ENCODE results near the gene COQ8B. TPM values are rescaled to one million over a fixed set of nuclear protein-coding genes. Genes with fewer than 3 reads are reported as not detected.
A peak's percentile ranks its signal among the peaks of the same experiment; 100 is the strongest.

The COQ8B gene
- polyA plus RNA-seq, 1 donor (not counting 4 experiments of a cell fraction or from before 2014, with no cell fraction given), result 11.0 TPM

DNA sequence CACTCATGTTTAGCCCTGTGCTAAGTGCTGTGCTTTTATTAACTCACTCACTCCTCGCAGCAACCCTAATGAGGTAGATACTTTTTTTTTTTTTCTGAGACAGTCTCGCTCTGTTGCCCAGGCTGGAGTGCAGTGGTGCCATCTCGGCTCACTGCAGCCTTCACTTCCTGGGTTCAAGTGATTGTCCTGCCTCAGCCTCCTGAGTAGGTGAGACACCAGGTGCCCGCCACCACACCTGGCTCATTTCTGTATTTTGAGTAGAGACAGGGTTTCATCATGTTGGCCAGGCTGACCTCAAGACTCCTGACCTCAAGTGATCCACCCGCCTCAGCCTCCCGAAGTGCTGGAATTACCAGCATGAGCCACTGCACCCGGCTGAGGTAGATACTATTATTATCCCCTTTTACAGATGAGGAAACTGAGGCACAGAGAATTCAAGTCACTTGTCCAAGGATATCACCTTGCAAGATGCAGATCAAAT is 2.8 kb upstream of the COQ8B start:
- dilution Hi-C loops (cut with MboI; ENCODE audit: extremely low pct_ligation_motif_present, low sequenced_read_pairs), result no loop called here
- peaks cover 64% of the 10 kb centered on the region for H3K79me2 ChIP-seq (ENCODE audit: control insufficient read depth, insufficient read depth, low read length)
- FAIRE-seq, result no peak
- H3K4me3 ChIP-seq (ENCODE audit: control insufficient read depth in 2 of 3, extremely low read depth in 1 of 3, insufficient read depth in 2 of 3, low read depth in 1 of 3, low read length in 3 of 3), result peak overlapping the region; percentile 62 to 90 (median 86)
- no peaks in the 10 kb centered on the region for H3K27me3 ChIP-seq (ENCODE audit: control insufficient read depth, extremely low read depth, insufficient read depth, low read length)
- H3K9me1 ChIP-seq (ENCODE audit: control insufficient read depth, extremely low read depth, insufficient read depth, low read length), result no peaks in the 10 kb centered on the region
- H3K9me3 ChIP-seq (ENCODE audit: control insufficient read depth, low read depth, low read length), result no peaks in the 10 kb centered on the region
- H4K20me1 ChIP-seq (ENCODE audit: control insufficient read depth, extremely low read depth, insufficient read depth, low read length), result peaks cover 3% of the 10 kb centered on the region
- H2AFZ ChIP-seq (ENCODE audit: control insufficient read depth, low read length), result no peak overlapping the region
- H3K36me3 ChIP-seq (ENCODE audit: control insufficient read depth in 2 of 2, extremely low read depth in 1 of 2, insufficient read depth in 2 of 2, low read length in 2 of 2), result peaks cover 10 to 18% of the 10 kb centered on the region in 2 experiments
- peak overlapping the region; percentile 100 for H3K9ac ChIP-seq (ENCODE audit: control insufficient read depth, extremely low read depth, insufficient read depth, low read length)
- H3K27ac ChIP-seq (ENCODE audit: control insufficient read depth, insufficient read depth, low read length), result peak overlapping the region; percentile 100
- DNase-seq (ENCODE audit: low read depth, low spot score), result no peak
- peak overlapping the region; percentile 88 for H3K4me2 ChIP-seq (ENCODE audit: control insufficient read depth, extremely low read depth, insufficient read depth, low read depth, low read length)
- TF ChIP-seq, protein P1, sequence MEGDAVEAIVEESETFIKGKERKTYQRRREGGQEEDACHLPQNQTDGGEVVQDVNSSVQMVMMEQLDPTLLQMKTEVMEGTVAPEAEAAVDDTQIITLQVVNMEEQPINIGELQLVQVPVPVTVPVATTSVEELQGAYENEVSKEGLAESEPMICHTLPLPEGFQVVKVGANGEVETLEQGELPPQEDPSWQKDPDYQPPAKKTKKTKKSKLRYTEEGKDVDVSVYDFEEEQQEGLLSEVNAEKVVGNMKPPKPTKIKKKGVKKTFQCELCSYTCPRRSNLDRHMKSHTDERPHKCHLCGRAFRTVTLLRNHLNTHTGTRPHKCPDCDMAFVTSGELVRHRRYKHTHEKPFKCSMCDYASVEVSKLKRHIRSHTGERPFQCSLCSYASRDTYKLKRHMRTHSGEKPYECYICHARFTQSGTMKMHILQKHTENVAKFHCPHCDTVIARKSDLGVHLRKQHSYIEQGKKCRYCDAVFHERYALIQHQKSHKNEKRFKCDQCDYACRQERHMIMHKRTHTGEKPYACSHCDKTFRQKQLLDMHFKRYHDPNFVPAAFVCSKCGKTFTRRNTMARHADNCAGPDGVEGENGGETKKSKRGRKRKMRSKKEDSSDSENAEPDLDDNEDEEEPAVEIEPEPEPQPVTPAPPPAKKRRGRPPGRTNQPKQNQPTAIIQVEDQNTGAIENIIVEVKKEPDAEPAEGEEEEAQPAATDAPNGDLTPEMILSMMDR (optimal IDR thresholded peaks at IDR 0.05 in 1 of 3, IDR thresholded peaks at IDR 0.05 in 1 of 3, conservative IDR thresholded peaks at IDR 0.05 in 1 of 3; ENCODE audit: extremely low read depth in 1 of 3, insufficient read depth in 2 of 3, low read length in 3 of 3), result no peak
- TF ChIP-seq EZH2 (IDR thresholded peaks at IDR 0.05; ENCODE audit: low read length), result no peak
- peaks cover 38% of the 10 kb centered on the region for H3K4me1 ChIP-seq (ENCODE audit: control insufficient read depth, extremely low read depth, insufficient read depth, low read length)

- no peak for FAIRE-seq
- no peak overlapping the region for H2AFZ ChIP-seq (ENCODE audit: control insufficient read depth, low read length)
- dilution Hi-C loops (cut with MboI; ENCODE audit: extremely low pct_ligation_motif_present, low sequenced_read_pairs), result no loop called here
- H3K9me3 ChIP-seq (ENCODE audit: control insufficient read depth, low read depth, low read length), result no peaks in the 10 kb centered on the region
- DNase-seq (ENCODE audit: low read depth, low spot score), result peak; percentile 82
- peak overlapping the region; percentile 62 to 90 (median 86) for H3K4me3 ChIP-seq (ENCODE audit: control insufficient read depth in 2 of 3, extremely low read depth in 1 of 3, insufficient read depth in 2 of 3, low read depth in 1 of 3, low read length in 3 of 3)
- no peak for TF ChIP-seq EZH2 (IDR thresholded peaks at IDR 0.05; ENCODE audit: low read length)
- peak overlapping the region; percentile 88 for H3K4me2 ChIP-seq (ENCODE audit: control insufficient read depth, extremely low read depth, insufficient read depth, low read depth, low read length)
- peaks cover 59% of the 10 kb centered on the region for H3K79me2 ChIP-seq (ENCODE audit: control insufficient read depth, insufficient read depth, low read length)
- H3K27ac ChIP-seq (ENCODE audit: control insufficient read depth, insufficient read depth, low read length), result peak overlapping the region; percentile 100
- peaks cover 3% of the 10 kb centered on the region for H4K20me1 ChIP-seq (ENCODE audit: control insufficient read depth, extremely low read depth, insufficient read depth, low read length)
- H3K4me1 ChIP-seq (ENCODE audit: control insufficient read depth, extremely low read depth, insufficient read depth, low read length), result peaks cover 41% of the 10 kb centered on the region
- peak overlapping the region; percentile 100 for H3K9ac ChIP-seq (ENCODE audit: control insufficient read depth, extremely low read depth, insufficient read depth, low read length)
- no peaks in the 10 kb centered on the region for H3K9me1 ChIP-seq (ENCODE audit: control insufficient read depth, extremely low read depth, insufficient read depth, low read length)
- H3K36me3 ChIP-seq (ENCODE audit: control insufficient read depth in 2 of 2, extremely low read depth in 1 of 2, insufficient read depth in 2 of 2, low read length in 2 of 2), result peaks cover 8 to 13% of the 10 kb centered on the region in 2 experiments
- no peaks in the 10 kb centered on the region for H3K27me3 ChIP-seq (ENCODE audit: control insufficient read depth, extremely low read depth, insufficient read depth, low read length)
Measured at GRCh38 chr19:40718774-40719391, 2.2 kb upstream of the COQ8B start.

Data from keratinocyte (primary cell).